ENCODE data around the gene SH3BP4. TPM values are rescaled to one million over a fixed set of nuclear protein-coding genes. Genes with fewer than 3 reads are reported as not detected.

Gene SH3BP4
- total RNA-seq, 1 donor from 2014 or later: 44.1 TPM

DNA sequence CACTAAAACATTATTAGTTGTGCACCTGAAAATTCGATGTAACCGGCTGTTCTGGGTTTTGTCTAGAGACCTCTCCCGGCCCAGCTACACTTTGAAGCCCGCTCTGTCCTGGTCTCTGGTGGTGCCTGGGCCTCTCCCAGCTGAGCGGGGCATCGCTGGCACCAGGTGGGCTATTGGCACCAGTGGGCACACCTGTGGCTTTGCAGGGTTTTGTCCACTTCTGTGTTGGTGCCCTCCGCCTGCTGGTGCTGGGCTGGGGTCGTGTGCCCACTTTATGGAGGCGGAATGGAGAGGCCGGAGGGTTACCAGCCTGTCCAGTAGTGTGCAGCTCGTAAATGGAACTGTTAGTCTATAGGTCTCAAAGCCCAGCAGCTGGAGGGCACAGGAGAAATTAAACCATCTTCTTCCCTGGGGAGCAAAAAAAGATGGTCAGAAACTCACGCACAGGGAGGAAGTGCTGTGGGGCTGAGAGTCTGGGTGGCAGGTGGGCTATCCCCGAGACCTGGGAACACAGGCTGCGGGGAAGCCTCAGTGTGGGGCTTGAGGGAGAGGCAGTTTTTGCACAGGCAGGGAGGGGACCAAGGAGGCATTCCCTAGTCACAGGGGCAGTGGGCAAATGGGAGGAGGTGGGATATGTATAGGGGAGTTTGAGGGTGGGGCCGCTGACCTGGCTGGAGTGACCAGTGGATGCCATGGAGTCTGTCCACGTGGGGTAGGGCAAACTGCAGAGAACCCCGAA is 30.4 kb downstream of the SH3BP4 start:
- Mint-ChIP-seq H3K4me3 (peak overlapping the region; percentile 19), H3K36me3 (peaks cover 14% of the 10 kb centered on the region)

DNA sequence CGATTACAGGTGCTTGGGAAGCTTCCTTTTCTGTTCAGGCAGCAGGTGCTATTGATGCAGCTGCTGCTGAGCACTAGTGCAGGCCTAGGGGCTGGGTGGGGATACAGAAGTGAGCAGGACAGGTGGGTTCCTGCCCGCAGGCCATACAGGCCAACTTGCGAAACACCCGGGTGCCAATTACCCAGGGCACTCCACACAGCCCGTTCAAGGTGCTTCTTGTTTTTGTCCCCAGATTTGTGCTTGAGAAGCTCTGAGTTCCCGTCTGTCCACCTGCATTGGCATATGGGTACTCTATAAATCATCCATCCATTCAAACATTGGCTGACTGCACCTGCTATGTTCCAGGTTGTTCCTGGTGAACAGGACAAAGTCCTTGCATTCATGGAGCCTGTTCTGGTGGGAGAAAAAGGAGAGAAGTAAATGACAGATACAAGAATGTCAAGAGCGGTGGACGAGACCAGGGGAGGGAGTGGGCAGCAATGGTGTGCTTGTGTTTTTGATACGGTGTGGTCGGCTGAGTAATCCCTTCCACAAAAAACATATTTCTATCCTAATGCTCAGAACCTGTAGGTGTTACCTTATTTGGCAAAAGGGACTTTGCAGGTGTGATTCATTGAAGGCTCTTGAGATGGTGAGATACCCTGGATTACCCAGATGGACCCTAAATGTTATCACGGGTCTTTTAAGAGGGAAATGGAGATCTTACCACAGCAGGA is 31.4 kb downstream of the SH3BP4 start:
- H3K36me3 Mint-ChIP-seq: peaks cover 19% of the 10 kb centered on the region
- H3K27me3 Mint-ChIP-seq (ENCODE audit: low read depth): no peaks in the 10 kb centered on the region
- TF ChIP-seq, protein P1, sequence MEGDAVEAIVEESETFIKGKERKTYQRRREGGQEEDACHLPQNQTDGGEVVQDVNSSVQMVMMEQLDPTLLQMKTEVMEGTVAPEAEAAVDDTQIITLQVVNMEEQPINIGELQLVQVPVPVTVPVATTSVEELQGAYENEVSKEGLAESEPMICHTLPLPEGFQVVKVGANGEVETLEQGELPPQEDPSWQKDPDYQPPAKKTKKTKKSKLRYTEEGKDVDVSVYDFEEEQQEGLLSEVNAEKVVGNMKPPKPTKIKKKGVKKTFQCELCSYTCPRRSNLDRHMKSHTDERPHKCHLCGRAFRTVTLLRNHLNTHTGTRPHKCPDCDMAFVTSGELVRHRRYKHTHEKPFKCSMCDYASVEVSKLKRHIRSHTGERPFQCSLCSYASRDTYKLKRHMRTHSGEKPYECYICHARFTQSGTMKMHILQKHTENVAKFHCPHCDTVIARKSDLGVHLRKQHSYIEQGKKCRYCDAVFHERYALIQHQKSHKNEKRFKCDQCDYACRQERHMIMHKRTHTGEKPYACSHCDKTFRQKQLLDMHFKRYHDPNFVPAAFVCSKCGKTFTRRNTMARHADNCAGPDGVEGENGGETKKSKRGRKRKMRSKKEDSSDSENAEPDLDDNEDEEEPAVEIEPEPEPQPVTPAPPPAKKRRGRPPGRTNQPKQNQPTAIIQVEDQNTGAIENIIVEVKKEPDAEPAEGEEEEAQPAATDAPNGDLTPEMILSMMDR (IDR thresholded peaks at IDR 0.05; ENCODE audit: unreplicated experiment): no peak
- H3K27ac Mint-ChIP-seq: peak overlapping the region; percentile 97
- DNase-seq (ENCODE audit: low spot score in 2 of 2, unreplicated experiment in 2 of 2): no peak
- H3K9me3 Mint-ChIP-seq: peaks cover 4% of the 10 kb centered on the region
- peaks cover 61% of the 10 kb centered on the region for H3K4me1 Mint-ChIP-seq
- H3K4me3 Mint-ChIP-seq: no peak overlapping the region

More for the DNA sequence above, 30.4 kb downstream of the SH3BP4 start:
- Mint-ChIP-seq H3K27ac (peak overlapping the region; percentile 97), H3K9me3 (no peaks in the 10 kb centered on the region), H3K27me3 (ENCODE audit: low read depth) (no peaks in the 10 kb centered on the region), H3K4me1 (peaks cover 61% of the 10 kb centered on the region)
- no peak for DNase-seq (ENCODE audit: low spot score in 2 of 2, unreplicated experiment in 2 of 2)
- TF ChIP-seq, protein P1 (IDR thresholded peaks at IDR 0.05; ENCODE audit: unreplicated experiment): no peak

DNA sequence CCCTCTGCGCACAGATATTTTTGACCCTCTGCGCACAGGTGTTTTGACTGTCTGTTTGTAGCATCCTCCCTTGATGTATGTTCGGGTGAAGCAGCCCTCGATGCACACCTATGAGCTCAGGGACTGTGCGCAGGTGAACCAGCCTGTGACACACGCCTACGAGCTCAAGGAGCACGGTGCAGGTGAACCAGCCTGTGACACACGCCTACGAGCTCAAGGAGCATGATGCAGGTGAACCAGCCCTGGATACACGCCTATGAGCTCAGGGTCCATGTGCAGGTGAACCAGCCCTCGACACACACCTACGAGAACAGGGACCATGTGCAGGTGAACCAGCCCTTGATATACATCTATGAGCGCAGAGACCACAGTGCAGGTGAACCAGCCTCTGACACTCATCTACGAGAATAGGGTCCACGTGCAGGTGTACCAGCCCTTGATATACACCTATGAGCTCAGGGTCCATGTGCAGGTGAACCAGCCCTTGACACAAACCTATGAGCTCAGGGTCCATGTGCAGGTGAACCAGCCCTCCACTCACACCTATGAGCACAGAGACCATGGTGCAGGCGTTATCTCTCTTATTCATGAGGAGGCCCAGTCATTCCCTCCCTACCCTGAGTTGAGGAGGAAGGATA is 33.9 kb downstream of the SH3BP4 start:
- peaks cover 16% of the 10 kb centered on the region for H3K36me3 Mint-ChIP-seq
- no peak overlapping the region for H3K27ac Mint-ChIP-seq
- H3K27me3 Mint-ChIP-seq (ENCODE audit: low read depth): no peaks in the 10 kb centered on the region
- TF ChIP-seq, protein P1 (IDR thresholded peaks at IDR 0.05; ENCODE audit: unreplicated experiment): no peak
- H3K4me3 Mint-ChIP-seq: no peak overlapping the region
- peaks cover 43% of the 10 kb centered on the region for H3K4me1 Mint-ChIP-seq
- peaks cover 4% of the 10 kb centered on the region for H3K9me3 Mint-ChIP-seq
- no peak for DNase-seq (ENCODE audit: low spot score in 2 of 2, unreplicated experiment in 2 of 2)

DNA sequence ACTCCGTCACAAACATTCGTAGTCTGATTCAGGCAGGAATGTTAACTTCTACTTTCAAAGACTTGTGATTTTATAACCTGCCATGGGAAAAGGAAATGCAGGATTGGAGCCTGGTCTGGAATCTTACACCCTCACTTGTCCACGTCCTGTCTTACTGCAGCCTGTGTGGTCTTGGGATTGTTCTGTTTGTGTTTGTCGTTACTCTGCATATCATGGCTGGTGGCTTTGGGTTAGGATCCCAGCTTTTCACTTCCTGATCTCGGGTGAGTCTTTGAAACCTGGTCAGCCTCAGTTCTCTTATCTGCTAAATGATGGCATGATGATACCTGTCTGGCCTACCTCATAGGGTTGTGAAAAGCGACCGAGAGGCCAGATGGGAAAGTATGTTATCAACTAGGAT is 34.6 kb downstream of the SH3BP4 start:
- TF ChIP-seq, protein P1 (IDR thresholded peaks at IDR 0.05; ENCODE audit: unreplicated experiment): no peak
- peaks cover 18% of the 10 kb centered on the region for H3K36me3 Mint-ChIP-seq
- DNase-seq (ENCODE audit: low spot score in 2 of 2, unreplicated experiment in 2 of 2): no peak
- peaks cover 4% of the 10 kb centered on the region for H3K9me3 Mint-ChIP-seq
- H3K27ac Mint-ChIP-seq: peak overlapping the region; percentile 14
- peaks cover 37% of the 10 kb centered on the region for H3K4me1 Mint-ChIP-seq
- no peak overlapping the region for H3K4me3 Mint-ChIP-seq
- no peaks in the 10 kb centered on the region for H3K27me3 Mint-ChIP-seq (ENCODE audit: low read depth)

DNA sequence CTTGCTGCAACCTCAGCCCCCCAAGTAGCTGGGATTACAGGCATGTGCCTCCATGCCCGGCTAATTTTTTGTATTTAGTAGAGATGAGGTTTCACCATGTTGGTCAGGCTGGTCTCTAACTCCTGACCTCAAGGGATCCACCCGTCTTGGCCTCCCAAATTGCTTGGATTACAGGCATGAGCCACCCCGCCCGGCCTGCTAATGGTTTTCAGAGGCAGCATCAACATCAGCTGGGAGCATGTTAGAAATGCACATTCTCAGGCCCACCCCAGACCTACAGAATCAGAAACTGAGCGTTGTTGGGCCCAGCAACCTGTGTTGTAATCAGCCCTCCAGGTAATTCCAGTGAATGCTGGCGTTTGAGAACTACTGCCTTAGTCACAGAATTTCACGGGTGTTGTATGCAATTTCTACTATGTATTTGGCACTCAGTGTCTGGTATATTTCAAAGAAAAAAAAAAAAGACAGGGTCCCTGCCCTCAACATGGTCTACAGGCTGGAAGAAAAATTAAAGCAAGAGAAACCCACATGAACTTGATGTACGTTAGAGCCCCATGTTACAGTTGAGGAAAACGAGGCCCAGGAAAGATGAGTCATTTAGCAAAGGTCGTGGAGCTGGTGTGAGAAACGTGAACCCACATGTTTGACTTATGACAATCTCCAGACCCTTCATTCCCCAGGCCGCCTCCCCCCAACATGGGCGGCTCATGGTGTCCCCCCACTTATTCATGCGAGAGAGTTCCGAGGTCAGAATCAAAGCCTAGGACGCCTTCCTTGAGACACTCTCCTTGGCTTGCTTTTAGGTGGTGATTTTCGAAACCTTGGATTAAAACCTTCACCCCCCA is 35.3 kb downstream of the SH3BP4 start:
- DNase-seq (ENCODE audit: low spot score in 2 of 2, unreplicated experiment in 2 of 2): no peak
- H3K9me3 Mint-ChIP-seq: peaks cover 4% of the 10 kb centered on the region
- H3K36me3 Mint-ChIP-seq: peaks cover 18% of the 10 kb centered on the region
- peaks cover 30% of the 10 kb centered on the region for H3K4me1 Mint-ChIP-seq
- no peak overlapping the region for H3K27ac Mint-ChIP-seq
- no peaks in the 10 kb centered on the region for H3K27me3 Mint-ChIP-seq (ENCODE audit: low read depth)
- H3K4me3 Mint-ChIP-seq: no peak overlapping the region
- TF ChIP-seq, protein P1 (IDR thresholded peaks at IDR 0.05; ENCODE audit: unreplicated experiment): no peak
